SU-DHL-6 (cell line): Measurements from ENCODE around the gene ZBTB45.

Experiments used
- H2AFZ ChIP-seq: fragments of 200-600 bp; sonication (generic); 2 replicates; pipeline ENCODE4 v1.6.1; 2014; ENCODE audit warnings: low read depth, mild to moderate bottlenecking, moderate library complexity, mixed read lengths, antibody characterized with exemption, low read length; ENCODE audit not compliant: severe bottlenecking
- H3F3A ChIP-seq: fragments of 200-600 bp; shearing (Covaris generic); 2 replicates; pipeline ENCODE4 v1.6.0; 2016; ENCODE audit warnings: antibody characterized with exemption, mild to moderate bottlenecking; ENCODE audit not compliant: insufficient read depth
- H3K27ac ChIP-seq: fragments of 200-600 bp; sonication (generic); 2 replicates; pipeline ENCODE4 v1.5.1; 2016; ENCODE audit warnings: low read depth, mild to moderate bottlenecking, low read length, moderate library complexity, mixed read lengths
- H3K27me3 ChIP-seq: fragments of 200-600 bp; sonication (generic), shearing (Covaris generic); 2 replicates; pipeline ENCODE4 v1.6.0; 2014; ENCODE audit warnings: mild to moderate bottlenecking, low read length
- H3K36me3 ChIP-seq: fragments of 200-600 bp; sonication (generic); 2 replicates; pipeline ENCODE4 v1.6.1; 2014; ENCODE audit warnings: mild to moderate bottlenecking, low read length, mixed read lengths
- H3K4me2 ChIP-seq: fragments of 300-600, 200-600 bp; shearing (Covaris generic), sonication (generic); 2 replicates; pipeline ENCODE4 v1.6.0; 2014; ENCODE audit warnings: low read length, low read depth, mild to moderate bottlenecking; ENCODE audit not compliant: poor library complexity, severe bottlenecking
- H3K4me3 ChIP-seq: fragments of 200-600 bp; sonication (generic); 2 replicates; pipeline ENCODE4 v1.5.1; 2014; ENCODE audit warnings: antibody characterized with exemption, low read length, mild to moderate bottlenecking, mixed read lengths; ENCODE audit not compliant: insufficient read depth, poor library complexity, severe bottlenecking
- H3K79me2 ChIP-seq: fragments of 200-600 bp; sonication (generic); 2 replicates; pipeline ENCODE4 v1.6.1; 2014; ENCODE audit warnings: mild to moderate bottlenecking, low read length, moderate library complexity; ENCODE audit not compliant: insufficient read depth
- H3K9ac ChIP-seq: fragments of 200-600 bp; sonication (generic); 2 replicates; pipeline ENCODE4 v1.7.0; 2014; ENCODE audit warnings: mild to moderate bottlenecking, low read length
- H3K9me2 ChIP-seq: fragments of 200-600 bp; sonication (generic); replicated peaks from 2 replicates; pipeline ENCODE4 v1.6.1; 2014; ENCODE audit warnings: low read length; ENCODE audit not compliant: insufficient read depth
- H3K9me3 ChIP-seq: fragments of 200-600 bp; sonication (generic); 2 replicates; pipeline ENCODE4 v1.6.1; 2014; ENCODE audit warnings: low read length, mixed read lengths; ENCODE audit not compliant: insufficient read depth
- H4K20me1 ChIP-seq: fragments of 200-600 bp; sonication (generic); 2 replicates; pipeline ENCODE4 v1.6.1; 2014; ENCODE audit warnings: low read depth, mild to moderate bottlenecking, antibody characterized with exemption, low read length, moderate library complexity, mixed read lengths
- EZH2phosphoT487 ChIP-seq: fragments of 200-600 bp; sonication (generic), shearing (Covaris generic); conservative IDR thresholded peaks from 2 replicates; pipeline ENCODE4 v1.6.1; 2018; ENCODE audit warnings: mild to moderate bottlenecking, antibody characterized with exemption, low read length, moderate library complexity, mixed read lengths
- TF ChIP-seq, protein P1 (sequence below): fragments of 200-600 bp; sonication (generic); IDR thresholded peaks from one replicate; pipeline ENCODE4 v1.5.1; 2017; ENCODE audit warnings: antibody characterized with exemption, mild to moderate bottlenecking, low read length, moderate library complexity; ENCODE audit not compliant: insufficient read depth, poor library complexity, severe bottlenecking

Gene ZBTB45

GRCh38 chr19:58555369-58555885, 35.8 kb upstream of the ZBTB45 start:
- no peaks in the 10 kb centered on the region for H4K20me1 ChIP-seq
- H3K9me2 ChIP-seq = no peaks in the 10 kb centered on the region
- H3K4me2 ChIP-seq = peak overlapping the region; percentile 96
- peaks cover 29% of the 10 kb centered on the region for H3K79me2 ChIP-seq
- TF ChIP-seq, protein P1, sequence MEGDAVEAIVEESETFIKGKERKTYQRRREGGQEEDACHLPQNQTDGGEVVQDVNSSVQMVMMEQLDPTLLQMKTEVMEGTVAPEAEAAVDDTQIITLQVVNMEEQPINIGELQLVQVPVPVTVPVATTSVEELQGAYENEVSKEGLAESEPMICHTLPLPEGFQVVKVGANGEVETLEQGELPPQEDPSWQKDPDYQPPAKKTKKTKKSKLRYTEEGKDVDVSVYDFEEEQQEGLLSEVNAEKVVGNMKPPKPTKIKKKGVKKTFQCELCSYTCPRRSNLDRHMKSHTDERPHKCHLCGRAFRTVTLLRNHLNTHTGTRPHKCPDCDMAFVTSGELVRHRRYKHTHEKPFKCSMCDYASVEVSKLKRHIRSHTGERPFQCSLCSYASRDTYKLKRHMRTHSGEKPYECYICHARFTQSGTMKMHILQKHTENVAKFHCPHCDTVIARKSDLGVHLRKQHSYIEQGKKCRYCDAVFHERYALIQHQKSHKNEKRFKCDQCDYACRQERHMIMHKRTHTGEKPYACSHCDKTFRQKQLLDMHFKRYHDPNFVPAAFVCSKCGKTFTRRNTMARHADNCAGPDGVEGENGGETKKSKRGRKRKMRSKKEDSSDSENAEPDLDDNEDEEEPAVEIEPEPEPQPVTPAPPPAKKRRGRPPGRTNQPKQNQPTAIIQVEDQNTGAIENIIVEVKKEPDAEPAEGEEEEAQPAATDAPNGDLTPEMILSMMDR = no peak
- TF ChIP-seq EZH2phosphoT487 = no peak
- peak overlapping the region; percentile 89 for H3K27ac ChIP-seq
- H3K36me3 ChIP-seq = no peaks in the 10 kb centered on the region
- H3F3A ChIP-seq = peaks cover 61% of the 10 kb centered on the region
- H2AFZ ChIP-seq = no peak overlapping the region
- peak overlapping the region; percentile 47 for H3K4me3 ChIP-seq
- H3K9ac ChIP-seq = peak overlapping the region; percentile 89
- no peaks in the 10 kb centered on the region for H3K9me3 ChIP-seq
- H3K27me3 ChIP-seq = no peaks in the 10 kb centered on the region

DNA sequence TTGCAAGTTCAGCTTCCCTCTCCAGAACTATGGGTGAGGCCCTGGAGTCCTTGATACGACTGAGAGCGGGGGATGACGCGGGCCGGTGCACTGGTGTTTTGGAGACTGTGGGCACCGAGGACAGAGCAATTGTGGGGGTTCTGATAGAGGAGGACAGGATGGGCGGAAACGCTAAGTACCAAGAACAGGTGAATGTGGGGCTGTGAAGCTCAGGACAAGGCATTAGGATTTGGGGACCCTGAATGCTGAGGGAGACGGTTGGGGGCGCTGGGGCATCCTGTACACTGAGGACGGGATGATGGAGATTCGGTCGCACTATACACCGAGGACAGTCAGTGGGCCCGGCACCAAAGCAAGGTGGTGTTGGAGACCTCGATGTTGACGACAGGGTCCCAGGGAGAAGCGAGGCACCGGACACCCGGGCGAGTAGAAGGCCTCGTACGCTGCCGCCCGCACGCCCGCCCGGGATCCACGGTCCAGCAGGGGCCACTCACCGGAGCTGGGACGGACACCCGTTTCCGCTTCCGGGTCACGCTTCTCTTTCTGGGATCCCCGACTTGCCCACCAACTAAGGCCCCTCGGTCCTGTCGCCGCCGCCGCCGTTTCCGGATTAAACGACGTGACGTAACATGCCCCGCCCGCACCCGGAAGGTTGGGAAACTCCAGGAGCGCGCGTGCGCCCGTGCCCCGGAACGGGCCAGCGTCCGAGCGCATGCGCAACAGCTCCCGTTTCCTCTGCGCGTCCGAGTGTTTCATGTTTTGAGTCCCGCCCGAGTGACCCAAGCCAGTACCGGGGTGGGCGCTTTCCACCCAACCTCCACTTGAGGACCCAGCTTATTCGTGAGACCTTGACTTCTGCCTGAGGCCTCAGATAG, 35.1 kb upstream of the ZBTB45 start, which contains the start of gene CHMP2A:
Gene CHMP2A (minus strand): TSS at position 612 of the 875 bp plus-strand sequence. CDS start 893 bp downstream, outside the sequence.
- Histone ChIP-seq H3F3A (peaks cover 54% of the 10 kb centered on the region), H4K20me1 (no peaks in the 10 kb centered on the region), H3K27ac (peak within 1 kb of the TSS; percentile 89), H3K9me2 (no peaks in the 10 kb centered on the region), H3K4me3 (peak within 1 kb of the TSS; percentile 79), H3K27me3 (no peaks in the 10 kb centered on the region), H2AFZ (peak within 1 kb of the TSS; percentile 48), H3K4me2 (peak within 1 kb of the TSS; percentile 96), H3K36me3 (no peaks in the 10 kb centered on the region), H3K79me2 (peaks cover 29% of the 10 kb centered on the region), H3K9me3 (no peaks in the 10 kb centered on the region), H3K9ac (peak within 1 kb of the TSS; percentile 89)
- TF ChIP-seq, protein P1 = no peak
- TF ChIP-seq EZH2phosphoT487 = no peak

GRCh38 chr19:58553799-58554493, 34.3 kb upstream of the ZBTB45 start:
- Histone ChIP-seq H3K27me3 (no peaks in the 10 kb centered on the region), H3K27ac (peak overlapping the region; percentile 89), H3K79me2 (peaks cover 29% of the 10 kb centered on the region), H3F3A (peaks cover 47% of the 10 kb centered on the region), H3K36me3 (no peaks in the 10 kb centered on the region), H2AFZ (no peak overlapping the region), H3K9me2 (no peaks in the 10 kb centered on the region), H3K9ac (peak overlapping the region; percentile 89), H3K9me3 (no peaks in the 10 kb centered on the region), H4K20me1 (no peaks in the 10 kb centered on the region), H3K4me2 (peak overlapping the region; percentile 96), H3K4me3 (peak overlapping the region; percentile 79)
- TF ChIP-seq, protein P1 = no peak
- TF ChIP-seq EZH2phosphoT487 = no peak
